Mesenchymal stem cell (in vitro differentiated cells and primary cell): ENCODE measurements around the gene SAMD13.

Experiments
- DNase-seq: peaks from one replicate; pipeline ENCODE4 v3.0.0-alpha.2; 2013
- H2AFZ ChIP-seq: one replicate; pipeline ENCODE4 v1.6.1; 2013; ENCODE audit warnings: low read depth, mild to moderate bottlenecking, control low read depth, inconsistent platforms, low read length, moderate library complexity
- H2AK5ac ChIP-seq: 2 replicates; pipeline ENCODE4 v1.6.1; 2013; ENCODE audit warnings: low read length, moderate library complexity, mild to moderate bottlenecking, inconsistent platforms; ENCODE audit not compliant: severe bottlenecking
- H2BK120ac ChIP-seq: one replicate; pipeline ENCODE4 v1.6.1; 2013; ENCODE audit warnings: low read depth, mild to moderate bottlenecking, inconsistent platforms, low read length, moderate library complexity
- H2BK12ac ChIP-seq, 2 experiments: one replicate each; pipeline ENCODE4 v1.6.1; 2013; ENCODE audit warnings: inconsistent platforms in 2 of 2, low read length in 2 of 2, mild to moderate bottlenecking in 2 of 2, moderate library complexity in 2 of 2, control low read depth in 1 of 2
- H2BK15ac ChIP-seq: one replicate; pipeline ENCODE4 v1.6.1; 2013; ENCODE audit warnings: mild to moderate bottlenecking, low read depth, inconsistent platforms; ENCODE audit not compliant: poor library complexity, severe bottlenecking
- H2BK5ac ChIP-seq: 2 replicates; pipeline ENCODE4 v1.6.1; 2013; ENCODE audit warnings: low read depth, mild to moderate bottlenecking, low read length, control low read depth, inconsistent platforms; ENCODE audit not compliant: poor library complexity, severe bottlenecking
- H3K14ac ChIP-seq, 2 experiments: one replicate each; pipeline ENCODE4 v1.6.1; 2013; ENCODE audit warnings: inconsistent platforms in 2 of 2, low read length in 2 of 2, control low read depth in 1 of 2, mild to moderate bottlenecking in 1 of 2, moderate library complexity in 1 of 2
- H3K18ac ChIP-seq, 2 experiments: one replicate each; pipeline ENCODE4 v1.6.1; 2013; ENCODE audit warnings: inconsistent platforms in 2 of 2, low read length in 2 of 2, control low read depth in 1 of 2, low read depth in 1 of 2, mild to moderate bottlenecking in 1 of 2
- H3K23ac ChIP-seq, 2 experiments: one replicate each; pipeline ENCODE4 v1.6.1; 2013; ENCODE audit warnings: inconsistent platforms in 2 of 2, low read length in 2 of 2, mild to moderate bottlenecking in 2 of 2, moderate library complexity in 2 of 2, control low read depth in 1 of 2
- H3K27ac ChIP-seq: 2 replicates; pipeline ENCODE4 v1.5.1; 2013; ENCODE audit warnings: mild to moderate bottlenecking, moderate library complexity, low read length, control low read depth, inconsistent platforms; ENCODE audit not compliant: poor library complexity, severe bottlenecking
- H3K27me3 ChIP-seq, 2 experiments: 2 replicates each; pipeline versions ENCODE4 v1.6.1 to v1.7.0; 2013; ENCODE audit warnings: low read length in 2 of 2, mild to moderate bottlenecking in 2 of 2, moderate library complexity in 2 of 2, control low read depth in 1 of 2, inconsistent platforms in 1 of 2; ENCODE audit not compliant: control insufficient read depth in 1 of 2, insufficient read depth in 1 of 2
- H3K36me3 ChIP-seq, 2 experiments: 2 replicates each; pipeline versions ENCODE4 v1.6.1 to v1.7.0; 2013; ENCODE audit warnings: low read length in 2 of 2, control low read depth in 1 of 2, inconsistent platforms in 1 of 2, low read depth in 1 of 2, mild to moderate bottlenecking in 1 of 2; ENCODE audit not compliant: insufficient read depth in 2 of 2, control insufficient read depth in 1 of 2
- H3K4ac ChIP-seq, 2 experiments: one replicate each; pipeline ENCODE4 v1.6.1; 2013; ENCODE audit warnings: inconsistent platforms in 2 of 2, low read length in 2 of 2, mild to moderate bottlenecking in 2 of 2, moderate library complexity in 2 of 2, control low read depth in 1 of 2, low read depth in 1 of 2
- H3K4me1 ChIP-seq: 2 replicates; pipeline ENCODE4 v1.6.1; 2013; ENCODE audit warnings: low read depth, low read length, control low read depth; ENCODE audit not compliant: control insufficient read depth, insufficient read depth
- H3K4me2 ChIP-seq: 2 replicates; pipeline ENCODE4 v1.6.1; 2013; ENCODE audit warnings: low read length, mild to moderate bottlenecking, inconsistent platforms; ENCODE audit not compliant: poor library complexity, severe bottlenecking
- H3K4me3 ChIP-seq, 2 experiments: 2 replicates each; pipeline versions ENCODE4 v1.5.1 to v1.7.0; 2013; ENCODE audit warnings: low read length in 2 of 2, mild to moderate bottlenecking in 2 of 2, control low read depth in 1 of 2, low read depth in 1 of 2; ENCODE audit not compliant: insufficient read depth in 1 of 2
- H3K79me1 ChIP-seq: replicated peaks from 2 replicates; pipeline ENCODE4 v1.6.1; 2013; ENCODE audit warnings: mild to moderate bottlenecking, control low read depth, low read length, inconsistent platforms; ENCODE audit not compliant: poor library complexity, severe bottlenecking
- H3K9ac ChIP-seq: 2 replicates; pipeline ENCODE4 v1.7.0; 2013; ENCODE audit warnings: mild to moderate bottlenecking, low read length, moderate library complexity
- H3K9me3 ChIP-seq: 2 replicates; pipeline ENCODE4 v1.7.0; 2013; ENCODE audit warnings: mild to moderate bottlenecking, low read length; ENCODE audit not compliant: control insufficient read depth
- H4K8ac ChIP-seq: one replicate; pipeline ENCODE4 v1.6.1; 2013; ENCODE audit warnings: inconsistent platforms, mild to moderate bottlenecking, low read length, moderate library complexity
- H4K91ac ChIP-seq: one replicate; pipeline ENCODE4 v1.6.1; 2013; ENCODE audit warnings: mild to moderate bottlenecking, low read length, inconsistent platforms
- WGBS: methylation state at CpG from one replicate; pipeline ENCODE4 v1.1.7; 2013; ENCODE audit warnings: mixed read lengths; 5-methylcytosine and 5-hydroxymethylcytosine counted together

SAMD13 gene

DNA sequence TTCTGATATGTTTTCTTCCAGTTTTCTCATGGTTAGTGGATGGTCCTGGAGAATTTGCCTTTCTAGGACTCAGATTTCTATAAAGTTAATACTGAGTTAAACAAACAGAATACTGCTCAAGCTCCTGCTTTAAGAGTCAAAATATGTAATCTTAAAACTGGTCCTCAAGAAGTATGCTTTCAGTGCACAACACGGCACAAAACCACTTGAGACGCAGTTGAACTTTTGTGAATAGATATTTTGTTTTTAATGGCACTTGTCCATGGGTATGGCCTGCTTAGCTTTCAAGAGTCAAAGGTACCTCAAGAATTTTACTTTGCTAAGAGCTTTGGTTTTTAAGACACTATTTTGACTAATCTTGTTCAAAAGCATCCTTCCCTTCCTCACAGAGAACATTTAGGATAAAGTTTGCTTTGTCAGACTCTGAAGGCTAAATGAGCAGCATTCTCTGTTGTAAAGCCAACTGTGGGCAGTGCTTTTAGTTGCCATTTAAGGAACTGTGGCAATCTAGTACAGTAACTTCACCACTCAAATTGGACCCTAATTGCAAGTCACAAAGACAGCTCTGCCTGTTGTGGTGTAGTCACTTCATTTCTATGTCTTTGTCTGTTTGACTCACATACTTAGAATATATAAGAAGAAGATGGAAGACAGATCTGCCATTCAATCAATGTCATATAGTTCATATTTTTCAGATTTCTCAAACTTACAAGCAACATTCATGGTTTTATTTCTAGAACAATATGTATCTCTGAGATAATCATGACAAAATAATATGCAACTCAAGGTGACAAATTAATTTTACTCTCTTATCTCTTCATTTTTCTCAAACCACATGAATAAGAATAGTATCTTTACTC, 28.8 kb downstream of the SAMD13 start:
- H3K4ac ChIP-seq: no peak overlapping the region
- H2AFZ ChIP-seq: no peak overlapping the region

DNA sequence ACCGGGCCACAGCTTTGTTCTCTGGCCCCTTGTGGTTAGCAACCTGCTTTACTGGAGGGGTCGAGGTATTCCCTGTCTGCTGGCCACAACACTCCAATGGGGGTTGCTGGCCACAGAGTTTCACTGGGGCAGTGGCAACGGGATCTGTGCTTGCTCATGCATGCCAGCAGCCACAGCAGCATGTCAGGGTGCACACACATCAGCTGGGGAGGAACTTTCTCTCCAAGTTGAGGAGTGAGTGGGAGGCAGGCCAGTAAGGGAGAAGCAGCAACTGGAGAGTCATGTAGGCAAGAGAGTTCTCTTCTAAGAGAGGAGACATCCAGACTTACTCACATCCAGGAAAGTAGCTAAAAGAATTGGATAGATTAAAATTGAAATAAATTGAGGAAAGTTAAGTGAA, 38.0 kb downstream of the SAMD13 start:
- H3K9ac ChIP-seq: no peak overlapping the region
- H2AK5ac ChIP-seq: no peak overlapping the region
- no peak overlapping the region for H3K23ac ChIP-seq
- no peaks in the 10 kb centered on the region for H3K36me3 ChIP-seq
- no peak overlapping the region for H2BK120ac ChIP-seq
- H3K4me3 ChIP-seq: no peak overlapping the region
- no peak overlapping the region for H3K4ac ChIP-seq
- H2BK15ac ChIP-seq: no peak overlapping the region
- no peak overlapping the region for H2BK5ac ChIP-seq
- no peak overlapping the region for H3K27ac ChIP-seq
- no peak overlapping the region for H3K4me2 ChIP-seq
- no peak overlapping the region for H2BK12ac ChIP-seq
- no peak for DNase-seq
- H2AFZ ChIP-seq: no peak overlapping the region
- no peak overlapping the region for H3K18ac ChIP-seq
- no peaks in the 10 kb centered on the region for H3K27me3 ChIP-seq
- no peaks in the 10 kb centered on the region for H3K79me1 ChIP-seq
- peaks cover 12% of the 10 kb centered on the region for H3K9me3 ChIP-seq
- peak overlapping the region in 1 of 2 experiments; percentile 4 for H3K14ac ChIP-seq
- 73% methylated on average over 3 of the region's 3 CpGs for WGBS
- peaks cover 4% of the 10 kb centered on the region for H3K4me1 ChIP-seq
- H4K91ac ChIP-seq: no peak overlapping the region
- H4K8ac ChIP-seq: no peak overlapping the region

More for the DNA sequence above, 28.8 kb downstream of the SAMD13 start:
- no peak overlapping the region for H3K23ac ChIP-seq
- no peak overlapping the region for H2BK5ac ChIP-seq
- no peak overlapping the region for H4K8ac ChIP-seq
- H3K4me2 ChIP-seq: no peak overlapping the region
- H2BK15ac ChIP-seq: no peak overlapping the region
- 100% methylated on average over 2 of the region's 2 CpGs for WGBS
- no peak overlapping the region for H4K91ac ChIP-seq
- H2BK120ac ChIP-seq: no peak overlapping the region
- H3K79me1 ChIP-seq: no peaks in the 10 kb centered on the region
- H3K27ac ChIP-seq: no peak overlapping the region
- H3K9ac ChIP-seq: no peak overlapping the region
- no peak for DNase-seq
- H3K18ac ChIP-seq: no peak overlapping the region
- H3K14ac ChIP-seq: no peak overlapping the region
- no peak overlapping the region for H2BK12ac ChIP-seq
- H3K9me3 ChIP-seq: peaks cover 5% of the 10 kb centered on the region
- H3K4me3 ChIP-seq: no peak overlapping the region
- no peak overlapping the region for H2AK5ac ChIP-seq
- no peaks in the 10 kb centered on the region for H3K27me3 ChIP-seq
- H3K4me1 ChIP-seq: no peaks in the 10 kb centered on the region
- H3K36me3 ChIP-seq: no peaks in the 10 kb centered on the region

DNA sequence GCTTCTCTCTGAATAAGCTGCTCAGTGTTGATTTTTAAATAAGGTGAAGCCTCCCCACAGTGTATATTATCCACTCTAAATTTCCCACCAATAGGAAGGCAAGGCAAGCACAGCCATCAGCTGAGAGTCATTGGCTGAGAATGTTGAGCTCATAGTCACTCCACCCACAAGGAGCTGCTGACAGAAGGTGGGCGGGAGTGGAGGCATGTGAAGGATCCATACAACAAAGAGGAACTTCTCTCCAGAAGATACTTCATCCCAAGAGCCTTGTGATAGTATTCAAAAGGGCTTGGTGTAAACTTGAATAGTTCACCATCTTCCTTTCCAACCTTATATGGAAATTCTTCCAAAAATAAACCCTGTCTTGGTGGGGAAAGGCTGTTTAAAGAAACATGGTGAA, 42.8 kb downstream of the SAMD13 start:
- Histone ChIP-seq H3K14ac (no peak overlapping the region), H3K4ac (no peak overlapping the region), H2AFZ (no peak overlapping the region), H2BK15ac (no peak overlapping the region), H3K23ac (no peak overlapping the region), H3K27me3 (no peaks in the 10 kb centered on the region), H3K36me3 (no peaks in the 10 kb centered on the region), H2BK120ac (no peak overlapping the region), H2BK5ac (no peak overlapping the region), H3K4me2 (no peak overlapping the region), H2AK5ac (no peak overlapping the region), H3K9ac (no peak overlapping the region), H3K4me1 (peaks cover 6% of the 10 kb centered on the region), H3K4me3 (no peak overlapping the region), H3K9me3 (no peaks in the 10 kb centered on the region), H3K79me1 (no peaks in the 10 kb centered on the region), H4K91ac (no peak overlapping the region), H4K8ac (no peak overlapping the region), H3K27ac (no peak overlapping the region), H2BK12ac (no peak overlapping the region), H3K18ac (no peak overlapping the region)
- no CpG with 5 or more reads among the region's 1 CpG for WGBS
- DNase-seq: peak; percentile 24

DNA sequence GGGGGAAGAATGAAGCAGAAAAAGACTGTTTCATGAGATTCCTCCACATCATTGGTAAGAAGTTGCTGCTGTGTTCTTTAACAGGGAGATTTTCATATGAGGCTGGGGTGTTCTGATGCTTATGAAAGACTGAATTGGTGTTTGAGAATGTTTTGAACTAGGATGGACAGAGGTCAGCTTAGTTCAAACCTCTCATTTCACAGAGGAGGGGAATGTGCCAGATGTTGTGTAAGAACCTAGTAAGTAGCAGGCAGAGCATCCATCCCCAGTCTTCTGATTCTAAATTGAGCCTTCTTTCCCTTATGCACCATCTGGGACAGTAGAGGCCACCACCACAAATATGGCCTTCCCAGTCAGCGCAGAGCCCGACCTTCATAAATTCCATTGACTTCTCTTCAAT, 43.7 kb downstream of the SAMD13 start:
- Histone ChIP-seq H2BK5ac (no peak overlapping the region), H3K9me3 (no peaks in the 10 kb centered on the region), H3K27me3 (no peaks in the 10 kb centered on the region), H3K4me2 (no peak overlapping the region), H3K14ac (no peak overlapping the region), H4K91ac (no peak overlapping the region), H2BK12ac (no peak overlapping the region), H2AK5ac (no peak overlapping the region), H3K4me3 (no peak overlapping the region), H3K27ac (no peak overlapping the region), H3K4ac (no peak overlapping the region), H3K23ac (no peak overlapping the region), H2BK120ac (no peak overlapping the region), H2AFZ (no peak overlapping the region), H3K18ac (no peak overlapping the region), H3K36me3 (no peaks in the 10 kb centered on the region), H3K4me1 (peaks cover 3% of the 10 kb centered on the region), H3K9ac (no peak overlapping the region), H4K8ac (no peak overlapping the region), H3K79me1 (no peaks in the 10 kb centered on the region), H2BK15ac (no peak overlapping the region)
- no peak for DNase-seq
- 99% methylated on average over 2 of the region's 2 CpGs for WGBS
